Mesenteric fat pad (tissue), 1 donor: ENCODE data around the gene LDHB. TPM values are rescaled to one million over a fixed set of nuclear protein-coding genes. Genes with fewer than 3 reads are reported as not detected.
"Not testable (repeated sequence)": the region's sequence is repeated elsewhere in the genome, so short reads cannot be mapped to it uniquely, and the experiment has no call there.

Source experiments
- DNase-seq: peaks from one replicate; pipeline ENCODE4 v3.0.0-alpha.2; 2020; ENCODE audit warnings: low spot score
- long read RNA-seq: library from polyadenylated mRNA; unstranded; transcript quantifications from one replicate; pipeline ENCODE4 v2.0.0, GENCODE V29; 2020
- total RNA-seq: library from RNA; stranded (reverse); fragmentation: NEBNext Ultra II Directional; extraction: Animal tissue kit (Norgen Biotek cat#: 25700); gene quantifications from one replicate; pipeline ENCODE4 v1.2.1, GENCODE V29; 2021
- donor health status: DM: yes; HTN: yes; CAD: no.

Gene LDHB
- 900 TPM for total RNA-seq
- long read RNA-seq, transcript LDHB-201 (8 exons, 1,303 nt): major isoform, 2,246 of 2,356 reads
- long read RNA-seq, transcript LDHB-203 (8 exons, 1,538 nt): minor isoform, 6 of 2,356 reads
- long read RNA-seq, partial matches to known transcripts: 69 of 2,356 reads
- long read RNA-seq, other reads (novel, unspliced or antisense): 32 of 2,356 reads

- DNase-seq: peak; percentile 95
Observed at GRCh38 chr12:21657326-21658077, at the start of gene LDHB. Gene LDHB, minus strand, starts transcription at chr12:21657842. Its CDS starts 3,171 bp downstream, at chr12:21654671.

DNA sequence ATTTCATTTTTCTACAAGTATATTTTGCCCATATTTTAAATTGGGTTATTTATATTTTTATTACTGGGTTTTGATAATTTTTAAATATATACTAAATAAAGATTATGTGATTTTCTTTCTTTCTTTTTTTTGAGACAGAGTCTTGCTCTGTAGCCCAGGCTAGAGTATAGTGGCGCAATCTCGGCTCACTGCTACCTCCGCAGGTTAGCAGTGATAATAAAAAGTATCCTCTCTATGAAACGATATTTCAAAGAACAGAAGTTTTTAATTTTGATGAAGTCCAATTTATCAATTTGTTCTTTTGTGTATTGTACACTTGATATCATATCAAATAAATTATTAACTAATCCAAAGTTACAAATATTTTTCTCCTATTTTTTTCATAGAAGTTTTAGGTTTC, 47.2 kb upstream of the LDHB start:
- DNase-seq: no peak

DNA sequence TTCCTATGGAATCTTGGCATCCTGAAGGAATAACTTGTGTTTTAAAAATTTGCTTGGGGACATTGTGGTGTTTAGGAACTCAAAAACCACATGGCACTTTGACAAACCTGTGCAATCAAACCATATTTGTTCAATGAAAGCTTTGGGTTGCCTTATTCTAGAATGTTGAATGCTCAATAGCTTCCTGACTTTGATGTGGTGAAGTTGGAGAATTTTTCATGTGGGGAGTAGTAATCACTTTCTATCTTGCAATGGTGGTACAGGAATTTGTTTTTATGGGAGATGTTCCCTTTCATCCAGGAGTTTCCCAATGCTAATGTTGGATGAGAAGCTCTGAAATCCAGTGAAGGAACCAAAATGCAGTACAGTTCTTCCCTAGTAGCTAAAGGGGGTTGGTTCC, 42.2 kb upstream of the LDHB start:
- DNase-seq: no peak

- no peak for DNase-seq
Observed at GRCh38 chr12:21697904-21698630, 40.4 kb upstream of the LDHB start.

DNA sequence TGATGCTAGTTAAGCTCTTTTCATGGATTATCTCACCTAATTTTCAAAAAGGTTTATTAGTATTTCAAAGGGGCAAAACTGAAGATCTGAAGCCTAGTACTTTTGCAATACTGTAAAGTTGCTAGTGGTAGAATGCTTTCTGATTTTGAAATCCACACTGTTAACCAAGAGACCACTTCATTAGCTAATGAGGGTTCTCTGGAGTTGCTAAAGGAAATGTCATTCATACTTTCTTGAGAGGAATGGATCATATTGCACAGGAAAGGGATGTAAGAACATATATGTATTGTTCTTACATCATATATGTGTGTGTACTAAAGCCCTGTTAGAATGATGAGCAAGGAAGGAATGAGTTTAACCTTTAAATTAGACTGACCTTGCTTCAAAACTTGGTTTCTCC, 39.0 kb upstream of the LDHB start:
- no peak for DNase-seq

DNA sequence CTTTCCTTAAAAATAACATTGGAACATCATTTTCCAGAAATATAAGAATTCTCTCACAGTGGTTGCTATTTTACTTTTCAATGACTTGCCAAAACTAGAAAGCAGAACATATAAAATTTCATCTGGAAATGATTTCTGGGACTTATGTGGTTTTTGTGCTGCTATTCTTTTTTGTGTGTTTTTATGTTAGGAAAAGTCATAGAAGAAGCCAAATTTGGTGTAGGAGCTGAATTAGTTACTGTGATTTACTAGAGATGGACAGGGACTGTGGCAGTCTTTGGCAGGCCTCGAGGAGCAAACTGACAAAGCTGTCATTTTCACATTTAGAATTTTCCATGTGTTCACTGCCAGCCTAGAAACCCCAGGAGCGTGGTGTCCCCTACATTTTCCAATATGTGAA, 38.3 kb upstream of the LDHB start:
- no peak for DNase-seq

DNA sequence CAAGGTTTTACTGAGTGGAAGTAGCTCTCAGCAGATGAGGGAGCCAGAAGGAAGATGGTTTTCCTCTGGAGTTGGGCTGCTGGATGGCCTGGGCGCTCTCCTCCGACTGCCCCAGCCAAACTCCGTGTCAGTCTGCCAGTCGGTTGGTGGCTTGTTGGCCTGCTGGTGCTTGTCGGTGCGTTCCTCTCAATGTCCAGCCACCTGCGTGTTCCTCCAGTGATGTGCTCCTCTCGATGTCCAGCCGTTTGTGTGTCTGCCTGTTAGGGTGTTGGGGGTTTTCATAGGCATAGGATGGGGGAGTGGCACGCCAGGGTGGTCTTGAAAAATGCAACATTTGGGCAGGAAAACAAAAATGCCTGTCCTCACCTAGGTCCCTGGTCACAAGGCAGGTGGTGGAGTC, 37.0 kb upstream of the LDHB start:
- no peak for DNase-seq

DNA sequence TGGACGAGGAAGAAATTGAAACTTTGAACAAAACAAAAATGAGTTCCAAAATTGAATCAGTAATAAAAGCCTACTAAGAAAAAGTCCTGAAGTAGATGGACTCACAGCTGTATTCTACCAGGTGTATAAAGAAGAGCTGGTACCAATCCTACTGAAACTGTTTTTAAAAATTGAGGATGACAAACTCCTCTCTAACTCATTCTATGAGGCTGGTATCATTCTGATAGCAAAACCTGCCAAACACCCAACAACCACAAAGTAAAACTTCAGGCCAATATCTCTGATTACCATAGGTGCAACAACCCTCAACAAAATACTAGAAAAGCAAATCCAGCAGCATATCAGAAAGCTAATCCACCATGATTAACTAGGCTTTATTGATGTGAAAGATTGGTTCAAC, 33.9 kb upstream of the LDHB start:
- no peak for DNase-seq

GRCh38 chr12:21690704-21691368, 33.2 kb upstream of the LDHB start:
- no peak for DNase-seq

GRCh38 chr12:21683115-21683514, 25.5 kb upstream of the LDHB start:
- no peak for DNase-seq

GRCh38 chr12:21678959-21679358, 21.3 kb upstream of the LDHB start:
- DNase-seq: no peak

DNA sequence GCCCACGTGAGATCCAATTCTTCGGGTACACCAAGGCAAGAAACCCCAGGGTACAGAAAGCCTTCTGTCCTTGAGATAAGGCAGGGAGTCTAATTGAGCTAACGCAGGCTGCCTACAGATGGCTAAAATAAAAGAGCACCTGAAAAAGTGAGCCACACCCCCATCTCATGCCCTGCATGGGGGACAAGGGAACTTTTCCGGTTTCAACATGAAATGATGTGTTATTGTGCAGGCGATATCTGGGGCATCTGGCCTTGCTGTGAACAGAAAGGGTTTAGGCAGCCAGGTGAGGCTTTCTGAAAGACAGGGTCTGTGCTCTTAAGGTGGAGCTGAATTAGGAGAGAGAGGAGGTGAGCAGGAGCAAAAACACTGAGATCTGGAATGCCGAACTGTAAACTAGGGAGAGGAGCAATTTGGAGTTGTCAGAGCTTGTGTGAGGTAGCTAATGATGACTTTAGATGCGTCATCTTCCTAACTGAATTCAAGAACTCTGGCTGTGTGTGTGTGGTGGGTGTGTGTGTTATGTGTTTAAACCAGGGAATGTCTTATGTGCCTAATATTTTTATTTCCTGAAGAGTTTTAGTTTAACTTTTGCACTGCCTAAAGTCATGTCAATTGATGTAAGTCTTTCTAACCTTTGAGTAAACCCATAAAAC, 20.1 kb upstream of the LDHB start:
- no peak for DNase-seq

DNA sequence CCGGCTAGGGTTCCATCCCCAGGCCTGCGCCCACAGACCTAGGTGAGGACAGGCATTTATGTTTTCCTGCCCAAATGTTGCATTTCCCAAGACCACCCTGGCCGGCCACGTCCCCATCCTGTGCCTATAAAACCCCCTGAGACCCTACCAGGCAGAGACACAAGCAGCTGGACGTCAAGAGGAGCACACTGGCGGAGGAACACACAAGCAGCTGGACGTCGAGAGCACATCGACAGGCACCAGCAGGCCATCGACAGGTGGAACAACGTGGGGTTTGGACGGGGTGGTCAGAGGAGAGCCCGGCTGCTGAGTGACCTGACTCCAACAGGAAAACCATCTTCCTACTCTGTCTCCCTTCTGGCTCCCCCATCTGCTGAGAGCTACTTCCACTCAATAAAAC, 19.6 kb upstream of the LDHB start:
- no peak for DNase-seq

GRCh38 chr12:21676776-21677175, 19.1 kb upstream of the LDHB start:
- no peak for DNase-seq

DNA sequence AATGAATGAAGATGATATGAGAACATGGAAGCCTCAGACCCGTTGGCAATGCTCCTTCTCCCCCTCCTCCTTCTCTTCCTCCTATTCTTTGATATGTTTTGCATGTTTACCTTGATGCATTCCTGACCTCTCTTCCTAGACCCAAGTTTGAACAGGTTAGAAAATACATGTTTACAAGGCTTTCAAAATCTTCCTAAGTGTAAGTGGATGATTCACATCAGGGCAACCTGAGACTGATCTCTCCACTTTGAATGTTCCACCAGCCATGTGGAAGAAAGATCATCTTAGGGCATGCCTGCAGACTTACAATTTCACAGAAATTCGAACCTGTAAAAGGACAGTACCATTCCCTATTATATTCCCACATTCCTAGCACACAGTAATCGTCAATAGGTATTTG, 18.0 kb upstream of the LDHB start:
- no peak for DNase-seq

DNA sequence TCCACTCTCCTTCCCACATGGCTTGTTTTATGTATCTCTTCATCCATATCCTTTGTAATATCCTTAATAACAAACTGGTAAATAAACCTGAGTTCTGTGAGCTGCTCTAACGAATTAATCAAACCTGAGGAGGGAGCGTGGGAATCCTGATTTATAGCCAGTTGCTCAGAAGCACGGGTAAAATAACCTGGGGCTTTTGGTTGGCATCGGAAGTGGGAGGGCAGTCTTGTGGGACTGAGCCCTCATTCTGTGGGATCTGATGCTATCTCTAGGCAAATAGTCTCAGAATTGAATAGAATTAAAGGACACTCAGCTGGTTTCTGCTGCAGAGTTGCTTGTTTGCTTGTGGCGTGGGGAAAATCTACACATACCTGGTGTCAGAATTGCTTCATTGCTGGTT, 17.5 kb upstream of the LDHB start:
- no peak for DNase-seq

DNA sequence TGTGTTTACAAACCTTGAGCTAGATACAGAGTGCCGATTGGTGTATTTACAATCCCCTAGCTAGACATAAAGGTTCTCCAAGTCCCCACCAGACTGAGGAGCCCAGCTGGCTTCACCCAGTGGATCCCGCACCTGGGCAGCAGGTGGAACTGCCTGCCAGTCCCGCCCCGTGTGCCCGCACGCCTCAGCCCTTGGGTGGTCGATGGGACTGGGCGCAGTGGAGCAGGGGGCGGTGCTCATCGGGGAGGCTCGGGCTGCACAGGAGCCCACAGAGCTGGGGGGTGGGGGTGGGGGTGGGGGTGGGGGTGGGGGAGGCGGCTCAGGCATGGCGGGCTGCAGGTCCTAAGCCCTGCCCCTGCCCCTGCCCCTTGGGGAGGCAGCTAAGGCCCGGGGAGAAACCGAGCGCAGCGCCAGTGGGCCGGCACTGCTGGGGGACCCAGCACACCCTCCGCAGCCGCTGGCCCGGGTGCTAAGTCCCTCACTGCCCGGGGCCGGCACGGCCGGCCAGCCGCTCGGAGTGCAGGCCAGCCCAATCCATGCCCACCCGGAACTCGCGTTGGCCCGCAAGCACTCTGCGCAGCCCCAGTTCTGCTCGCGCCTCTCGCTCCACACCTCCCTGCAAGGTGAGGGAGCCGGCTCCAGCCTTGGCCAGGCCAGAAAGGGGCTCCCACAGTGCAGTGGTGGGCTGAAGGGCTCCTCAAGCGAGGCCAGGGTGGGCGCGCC, 16.3 kb upstream of the LDHB start:
- DNase-seq: not testable (repeated sequence)

- DNase-seq: no peak
Observed at GRCh38 chr12:21672146-21672545, 14.5 kb upstream of the LDHB start.

- no peak for DNase-seq
Observed at GRCh38 chr12:21666722-21667121, 9.1 kb upstream of the LDHB start.

DNA sequence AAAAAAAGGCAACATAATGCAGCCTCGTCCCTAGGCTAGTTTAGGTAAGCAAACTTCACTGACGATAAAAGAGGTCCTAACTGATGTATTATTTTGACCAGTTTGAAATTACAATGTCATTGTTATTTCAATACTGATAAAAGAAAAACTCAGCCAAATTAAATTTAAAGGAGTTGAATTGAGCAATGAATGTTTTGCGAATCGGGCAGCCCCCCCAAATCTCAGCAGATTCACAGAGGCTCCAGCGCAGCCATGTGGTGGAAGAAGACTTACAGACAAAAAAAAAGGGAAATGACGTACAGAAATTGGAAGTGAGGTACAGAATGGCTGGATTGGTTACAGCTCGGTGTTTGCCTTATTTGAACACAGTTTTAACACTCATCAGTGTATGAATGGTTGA, 8.2 kb upstream of the LDHB start:
- no peak for DNase-seq
